DMS53 treated with DMSO at 0.1 percent for 48 hours (cell line): ENCODE measurements around the gene CCDC150.

Experiments used
- DNase-seq: peaks from one replicate; lab custom pipeline; 2025; ENCODE audit not compliant: unreplicated experiment; lab: John Stamatoyannopoulos, UW

The CCDC150 gene

DNA sequence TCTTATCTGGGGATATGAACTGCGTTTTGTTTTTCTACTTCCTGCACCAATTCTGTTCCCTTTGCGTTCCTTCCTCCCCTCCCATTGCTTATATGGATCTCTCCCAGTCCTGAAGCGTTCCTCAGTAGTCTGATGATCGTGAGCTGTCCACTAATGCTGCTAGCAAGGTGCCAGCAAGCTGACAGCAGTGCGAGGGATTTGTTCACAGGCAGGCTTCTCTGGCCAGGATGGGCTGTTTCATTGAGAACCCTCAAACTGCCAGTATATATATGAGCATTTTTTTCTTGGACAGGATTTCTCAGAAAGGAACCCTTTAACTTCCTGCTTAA, 119.8 kb downstream of the CCDC150 start:
- DNase-seq: no peak

DNA sequence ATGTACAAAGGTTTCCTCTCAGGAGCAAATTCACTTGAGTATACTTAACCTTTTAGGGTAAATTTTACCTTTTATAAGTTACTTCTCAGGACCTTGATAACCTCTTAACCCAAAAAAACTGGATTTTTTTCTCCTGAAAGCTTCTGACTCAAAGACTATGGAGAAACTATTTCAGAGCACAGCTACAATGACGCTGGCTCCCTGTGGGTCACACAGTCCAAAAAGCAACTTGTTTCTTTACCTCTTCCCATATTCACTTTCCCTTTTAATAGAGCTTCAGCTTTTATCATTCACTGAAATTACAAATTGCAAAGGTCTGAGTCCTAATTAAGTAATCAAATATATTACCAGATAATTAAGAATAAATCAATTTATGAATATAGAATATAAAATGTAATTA, 127.6 kb downstream of the CCDC150 start:
- DNase-seq: no peak
